DND-41 (cell line): Measurements from ENCODE around the gene TSPOAP1.

Experiments used
- ATAC-seq: fragments of 200-7000 bp; cut with Tn5 transposase; 3 replicates; pipeline ENCODE4 v1.9.1; 2021; ENCODE audit warnings: low read depth; ENCODE audit not compliant: insufficient read depth
- DNase-seq: peaks from one replicate; pipeline ENCODE4 v3.0.0-alpha.2; 2020
- H2AFZ ChIP-seq: 2 replicates; pipeline ENCODE4 v1.6.0; 2012; ENCODE audit warnings: low read depth, low read length
- H3K27ac ChIP-seq: 2 replicates; pipeline ENCODE4 v1.5.1; 2012; ENCODE audit warnings: low read length, inconsistent platforms
- H3K27me3 ChIP-seq: fragments of 200-600 bp; sonication (generic); 2 replicates; pipeline ENCODE4 v1.6.0; 2012; ENCODE audit warnings: low read length, mild to moderate bottlenecking, inconsistent platforms; ENCODE audit not compliant: insufficient read depth, poor library complexity
- H3K36me3 ChIP-seq: 2 replicates; pipeline ENCODE4 v1.5.1; 2012; ENCODE audit warnings: low read length, inconsistent platforms; ENCODE audit not compliant: insufficient read depth
- H3K4me1 ChIP-seq: 2 replicates; pipeline ENCODE4 v1.5.1; 2012; ENCODE audit warnings: mild to moderate bottlenecking, low read length; ENCODE audit not compliant: insufficient read depth
- H3K4me2 ChIP-seq: 2 replicates; pipeline ENCODE4 v1.6.0; 2012; ENCODE audit warnings: mild to moderate bottlenecking, moderate library complexity, low read length, inconsistent platforms; ENCODE audit not compliant: insufficient read depth
- H3K4me3 ChIP-seq, 2 experiments: fragments of 200-600 bp in 1 of 2; shearing (Covaris generic) in 1 of 2; 2 replicates each; pipeline ENCODE4 v1.5.1; 2012 to 2016; ENCODE audit warnings: inconsistent platforms in 2 of 2, low read length in 2 of 2, mild to moderate bottlenecking in 2 of 2, low read depth in 1 of 2, moderate library complexity in 1 of 2
- H3K79me2 ChIP-seq: 2 replicates; pipeline ENCODE4 v1.6.0; 2012; ENCODE audit warnings: low read length, inconsistent platforms; ENCODE audit not compliant: insufficient read depth
- H3K9ac ChIP-seq: 2 replicates; pipeline ENCODE4 v1.6.0; 2012; ENCODE audit warnings: low read depth, mild to moderate bottlenecking, inconsistent platforms, low read length, moderate library complexity
- H3K9me3 ChIP-seq: 2 replicates; pipeline ENCODE4 v1.5.1; 2012; ENCODE audit warnings: low read length, moderate library complexity, mild to moderate bottlenecking, inconsistent platforms; ENCODE audit not compliant: insufficient read depth, severe bottlenecking
- H4K20me1 ChIP-seq: 2 replicates; pipeline ENCODE4 v1.6.0; 2012; ENCODE audit warnings: low read length; ENCODE audit not compliant: insufficient read depth
- CTCF ChIP-seq: IDR thresholded peaks from 2 replicates; pipeline ENCODE4 v1.5.1; 2012; ENCODE audit warnings: borderline replicate concordance, low read length, moderate library complexity, mild to moderate bottlenecking; ENCODE audit not compliant: poor library complexity, severe bottlenecking; ENCODE audit errors: extremely low read depth
- EZH2 ChIP-seq: IDR thresholded peaks from 3 replicates; pipeline ENCODE4 v1.6.1; 2012; ENCODE audit warnings: borderline replicate concordance, low read depth, mild to moderate bottlenecking, moderate library complexity, low read length, inconsistent platforms; ENCODE audit not compliant: severe bottlenecking

TSPOAP1 gene

GRCh38 chr17:58308985-58309917 is 19.3 kb downstream of the TSPOAP1 start:
- no peak overlapping the region for H3K27ac ChIP-seq
- H3K4me2 ChIP-seq, result no peak overlapping the region
- H3K4me1 ChIP-seq, result no peaks in the 10 kb centered on the region
- no peak overlapping the region for H3K9ac ChIP-seq
- no peaks in the 10 kb centered on the region for H3K79me2 ChIP-seq
- no peaks in the 10 kb centered on the region for H3K27me3 ChIP-seq
- TF ChIP-seq EZH2, result no peak
- no peak for TF ChIP-seq CTCF
- peaks cover 6% of the 10 kb centered on the region; the same call in 1 of the 2 replicates for H4K20me1 ChIP-seq
- no peaks in the 10 kb centered on the region for H3K9me3 ChIP-seq
- no peak for DNase-seq
- H2AFZ ChIP-seq, result no peak overlapping the region
- H3K4me3 ChIP-seq, result no peak overlapping the region
- ATAC-seq, result no peak
- peaks cover 9% of the 10 kb centered on the region; the same call in 1 of the 2 replicates for H3K36me3 ChIP-seq

GRCh38 chr17:58308173-58308984 is 20.2 kb downstream of the TSPOAP1 start:
- TF ChIP-seq EZH2, result no peak
- peak; percentile 51 for TF ChIP-seq CTCF
- H3K4me3 ChIP-seq, result no peak overlapping the region
- H3K4me2 ChIP-seq, result no peak overlapping the region
- DNase-seq (peak; percentile 20), ATAC-seq (peak; percentile 25; the same call in 1 of the 3 replicates)
- no peaks in the 10 kb centered on the region for H3K79me2 ChIP-seq
- H2AFZ ChIP-seq, result no peak overlapping the region
- H3K9me3 ChIP-seq, result no peaks in the 10 kb centered on the region
- H3K36me3 ChIP-seq, result peaks cover 9% of the 10 kb centered on the region; the same call in 1 of the 2 replicates
- no peaks in the 10 kb centered on the region for H3K27me3 ChIP-seq
- no peak overlapping the region for H3K27ac ChIP-seq
- H3K4me1 ChIP-seq, result no peaks in the 10 kb centered on the region
- peaks cover 6% of the 10 kb centered on the region; the same call in 1 of the 2 replicates for H4K20me1 ChIP-seq
- H3K9ac ChIP-seq, result no peak overlapping the region

GRCh38 chr17:58307468-58308172 is 21.0 kb downstream of the TSPOAP1 start:
- H3K4me3 ChIP-seq, result no peak overlapping the region
- peaks cover 6% of the 10 kb centered on the region; the same call in 1 of the 2 replicates for H4K20me1 ChIP-seq
- DNase-seq (no peak), ATAC-seq (no peak)
- no peaks in the 10 kb centered on the region for H3K79me2 ChIP-seq
- H3K27ac ChIP-seq, result no peak overlapping the region
- peaks cover 9% of the 10 kb centered on the region; the same call in 1 of the 2 replicates for H3K36me3 ChIP-seq
- H3K4me2 ChIP-seq, result no peak overlapping the region
- H3K27me3 ChIP-seq, result no peaks in the 10 kb centered on the region
- no peak for TF ChIP-seq CTCF
- no peak overlapping the region for H3K9ac ChIP-seq
- H2AFZ ChIP-seq, result no peak overlapping the region
- H3K9me3 ChIP-seq, result no peaks in the 10 kb centered on the region
- no peaks in the 10 kb centered on the region for H3K4me1 ChIP-seq
